ENCODE measurements around the gene ACTA2.

ACTA2 gene

GRCh38 chr10:88979153-88979562 lies 26.6 kb upstream of the ACTA2 start:
- Histone ChIP-seq H3K9me3 (replicated peaks; ENCODE audit: insufficient read depth, low read length) (no peaks in the 10 kb centered on the region), H3K79me2 (ENCODE audit: low read length) (no peaks in the 10 kb centered on the region), H3K27ac (ENCODE audit: low read length) (no peak overlapping the region), H4K20me1 (ENCODE audit: insufficient read depth, low read length) (no peaks in the 10 kb centered on the region), H3F3A (ENCODE audit: insufficient read depth, low read length) (no peaks in the 10 kb centered on the region), H3K36me3 (replicated peaks; ENCODE audit: insufficient read depth, low read length) (no peaks in the 10 kb centered on the region), H2AFZ (ENCODE audit: low read length) (no peak overlapping the region), H3K4me1 (ENCODE audit: low read length) (no peaks in the 10 kb centered on the region), H3K9ac (ENCODE audit: low read length) (no peak overlapping the region), H3K9me2 (replicated peaks; ENCODE audit: insufficient read depth, low read length) (no peaks in the 10 kb centered on the region), H3K4me3 (ENCODE audit: low read length) (no peak overlapping the region), H3K27me3 (replicated peaks; ENCODE audit: insufficient read depth, low read length) (no peaks in the 10 kb centered on the region), H3K4me2 (ENCODE audit: low read depth, low read length) (no peak overlapping the region)
- TF ChIP-seq CTCF (IDR thresholded peaks at IDR 0.05; ENCODE audit: low read length) (no peak), EZH2phosphoT487 (IDR thresholded peaks at IDR 0.05; ENCODE audit: low read length) (no peak), EZH2 (optimal IDR thresholded peaks at IDR 0.05; ENCODE audit: low read depth, low read length) (no peak)
- no peak for DNase-seq

- Histone ChIP-seq H3K27ac (ENCODE audit: low read length) (no peak overlapping the region), H3K79me2 (ENCODE audit: low read length) (no peaks in the 10 kb centered on the region), H3K9ac (ENCODE audit: low read length) (no peak overlapping the region), H3K36me3 (replicated peaks; ENCODE audit: insufficient read depth, low read length) (no peaks in the 10 kb centered on the region), H3F3A (ENCODE audit: insufficient read depth, low read length) (no peaks in the 10 kb centered on the region), H3K4me3 (ENCODE audit: low read length) (no peak overlapping the region), H3K27me3 (replicated peaks; ENCODE audit: insufficient read depth, low read length) (no peaks in the 10 kb centered on the region), H3K4me2 (ENCODE audit: low read depth, low read length) (no peak overlapping the region), H3K9me3 (replicated peaks; ENCODE audit: insufficient read depth, low read length) (no peaks in the 10 kb centered on the region), H4K20me1 (ENCODE audit: insufficient read depth, low read length) (no peaks in the 10 kb centered on the region), H3K9me2 (replicated peaks; ENCODE audit: insufficient read depth, low read length) (no peaks in the 10 kb centered on the region), H2AFZ (ENCODE audit: low read length) (no peak overlapping the region), H3K4me1 (ENCODE audit: low read length) (no peaks in the 10 kb centered on the region)
- DNase-seq: no peak
- TF ChIP-seq EZH2phosphoT487 (IDR thresholded peaks at IDR 0.05; ENCODE audit: low read length): no peak
- TF ChIP-seq EZH2 (optimal IDR thresholded peaks at IDR 0.05; ENCODE audit: low read depth, low read length): no peak
- TF ChIP-seq CTCF (IDR thresholded peaks at IDR 0.05; ENCODE audit: low read length): no peak
These were observed 25.9 kb upstream of the ACTA2 start for GRCh38 chr10:88978463-88978862.

GRCh38 chr10:88975377-88975720 lies 22.8 kb upstream of the ACTA2 start:
- H3K27ac ChIP-seq (ENCODE audit: low read length): no peak overlapping the region
- H3K4me1 ChIP-seq (ENCODE audit: low read length): no peaks in the 10 kb centered on the region
- peak overlapping the region; percentile 40; the same call in 1 of the 2 replicates for H2AFZ ChIP-seq (ENCODE audit: low read length)
- peak overlapping the region; percentile 55 for H3K4me3 ChIP-seq (ENCODE audit: low read length)
- H3K27me3 ChIP-seq (replicated peaks; ENCODE audit: insufficient read depth, low read length): 0 out of 2 replicates have a peak, but pooled peaks cover under 1% of the 10 kb centered on the region
- no peaks in the 10 kb centered on the region for H3K9me3 ChIP-seq (replicated peaks; ENCODE audit: insufficient read depth, low read length)
- no peaks in the 10 kb centered on the region for H3K9me2 ChIP-seq (replicated peaks; ENCODE audit: insufficient read depth, low read length)
- TF ChIP-seq EZH2phosphoT487 (IDR thresholded peaks at IDR 0.05; ENCODE audit: low read length) (no peak), CTCF (IDR thresholded peaks at IDR 0.05; ENCODE audit: low read length) (no peak), EZH2 (optimal IDR thresholded peaks at IDR 0.05; ENCODE audit: low read depth, low read length) (no peak)
- H3F3A ChIP-seq (ENCODE audit: insufficient read depth, low read length): no peaks in the 10 kb centered on the region
- no peaks in the 10 kb centered on the region for H3K36me3 ChIP-seq (replicated peaks; ENCODE audit: insufficient read depth, low read length)
- no peaks in the 10 kb centered on the region for H3K79me2 ChIP-seq (ENCODE audit: low read length)
- H3K9ac ChIP-seq (ENCODE audit: low read length): peak overlapping the region; percentile 22; the same call in 1 of the 2 replicates
- H4K20me1 ChIP-seq (ENCODE audit: insufficient read depth, low read length): no peaks in the 10 kb centered on the region
- no peak for DNase-seq
- H3K4me2 ChIP-seq (ENCODE audit: low read depth, low read length): peak overlapping the region; percentile 64

Measured in MM.1S (cell line).